ENCODE results near the gene RAMP2. TPM values are rescaled to one million over a fixed set of nuclear protein-coding genes. Genes with fewer than 3 reads are reported as not detected.

The RAMP2 gene
- total and polyA plus RNA-seq, 2 experiments from 2014 or later = 8.8 to 29.5 TPM

DNA sequence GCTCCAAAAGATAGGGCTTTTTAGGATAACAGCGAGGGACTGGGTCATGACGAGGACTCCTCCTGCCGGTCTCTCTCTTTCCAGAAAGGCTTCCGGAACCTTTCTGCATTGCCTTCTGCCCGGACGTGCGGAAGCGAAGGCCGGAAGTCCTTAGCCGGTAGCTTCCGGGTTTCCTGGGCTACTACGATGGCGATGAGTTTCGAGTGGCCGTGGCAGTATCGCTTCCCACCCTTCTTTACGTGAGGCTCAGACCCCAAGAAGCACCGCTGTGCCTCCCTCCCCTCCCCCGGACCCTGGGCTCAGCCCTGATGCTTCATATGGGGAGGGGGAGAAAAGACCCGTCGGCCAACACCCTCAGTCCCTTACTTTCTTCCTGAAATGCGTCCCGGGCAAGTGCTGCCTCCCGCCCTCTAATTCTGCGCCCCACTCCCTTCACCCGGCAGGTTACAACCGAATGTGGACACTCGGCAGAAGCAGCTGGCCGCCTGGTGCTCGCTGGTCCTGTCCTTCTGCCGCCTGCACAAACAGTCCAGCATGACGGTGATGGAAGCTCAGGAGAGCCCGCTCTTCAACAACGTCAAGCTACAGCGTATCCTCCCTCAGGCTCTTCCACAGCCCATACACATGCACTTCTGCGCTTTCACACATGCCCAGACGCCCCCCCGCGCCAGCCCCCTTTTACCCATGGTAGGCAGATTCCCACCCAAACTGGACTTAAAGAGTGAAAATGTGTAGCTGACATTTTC is 12.4 kb downstream of the RAMP2 start, which contains the start of gene VPS25:
TSS of gene VPS25 (plus strand) at position 160 of the 746 bp plus-strand sequence. CDS start at position 187, 27 bp downstream.
- Histone ChIP-seq H3K4me2 (peak within 1 kb of the TSS; percentile 95), H3K79me2 (replicated peaks; ENCODE audit: insufficient read depth) (0 out of 2 replicates have a peak, but pooled peaks cover 6% of the 10 kb centered on the region), H3F3A (replicated peaks; ENCODE audit: low read depth) (no peaks in the 10 kb centered on the region), H3K4me1 (ENCODE audit: insufficient read depth) (0 out of 2 replicates have a peak, but pooled peaks cover 5% of the 10 kb centered on the region), H3K27me3 (ENCODE audit: insufficient read depth) (no peaks in the 10 kb centered on the region), H3K36me3 (ENCODE audit: insufficient read depth) (peaks cover 9% of the 10 kb centered on the region; the same call in 1 of the 2 replicates), H3K9me2 (ENCODE audit: insufficient read depth) (no peaks in the 10 kb centered on the region), H2AFZ (peak within 1 kb of the TSS; percentile 99), H3K4me3 (peak within 1 kb of the TSS; percentile 97), H4K20me1 (replicated peaks; ENCODE audit: insufficient read depth) (no peaks in the 10 kb centered on the region), H3K27ac (ENCODE audit: low read depth) (peak within 1 kb of the TSS; percentile 73)
- no peaks in the 10 kb centered on the region for H3K9me3 Mint-ChIP-seq
- TF ChIP-seq ZNF331 (CRISPR knock-in tag; IDR thresholded peaks at IDR 0.05; ENCODE audit: low read depth) = no peak
- TF ChIP-seq EZH2 (IDR thresholded peaks at IDR 0.05; ENCODE audit: low read depth, unreplicated experiment) = no peak
- TF ChIP-seq, protein P1, sequence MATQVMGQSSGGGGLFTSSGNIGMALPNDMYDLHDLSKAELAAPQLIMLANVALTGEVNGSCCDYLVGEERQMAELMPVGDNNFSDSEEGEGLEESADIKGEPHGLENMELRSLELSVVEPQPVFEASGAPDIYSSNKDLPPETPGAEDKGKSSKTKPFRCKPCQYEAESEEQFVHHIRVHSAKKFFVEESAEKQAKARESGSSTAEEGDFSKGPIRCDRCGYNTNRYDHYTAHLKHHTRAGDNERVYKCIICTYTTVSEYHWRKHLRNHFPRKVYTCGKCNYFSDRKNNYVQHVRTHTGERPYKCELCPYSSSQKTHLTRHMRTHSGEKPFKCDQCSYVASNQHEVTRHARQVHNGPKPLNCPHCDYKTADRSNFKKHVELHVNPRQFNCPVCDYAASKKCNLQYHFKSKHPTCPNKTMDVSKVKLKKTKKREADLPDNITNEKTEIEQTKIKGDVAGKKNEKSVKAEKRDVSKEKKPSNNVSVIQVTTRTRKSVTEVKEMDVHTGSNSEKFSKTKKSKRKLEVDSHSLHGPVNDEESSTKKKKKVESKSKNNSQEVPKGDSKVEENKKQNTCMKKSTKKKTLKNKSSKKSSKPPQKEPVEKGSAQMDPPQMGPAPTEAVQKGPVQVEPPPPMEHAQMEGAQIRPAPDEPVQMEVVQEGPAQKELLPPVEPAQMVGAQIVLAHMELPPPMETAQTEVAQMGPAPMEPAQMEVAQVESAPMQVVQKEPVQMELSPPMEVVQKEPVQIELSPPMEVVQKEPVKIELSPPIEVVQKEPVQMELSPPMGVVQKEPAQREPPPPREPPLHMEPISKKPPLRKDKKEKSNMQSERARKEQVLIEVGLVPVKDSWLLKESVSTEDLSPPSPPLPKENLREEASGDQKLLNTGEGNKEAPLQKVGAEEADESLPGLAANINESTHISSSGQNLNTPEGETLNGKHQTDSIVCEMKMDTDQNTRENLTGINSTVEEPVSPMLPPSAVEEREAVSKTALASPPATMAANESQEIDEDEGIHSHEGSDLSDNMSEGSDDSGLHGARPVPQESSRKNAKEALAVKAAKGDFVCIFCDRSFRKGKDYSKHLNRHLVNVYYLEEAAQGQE (IDR thresholded peaks at IDR 0.05; ENCODE audit: unreplicated experiment) = peak; percentile 6
- peak; percentile 64 for TF ChIP-seq CREB1 (CRISPR knock-in tag; IDR thresholded peaks at IDR 0.05; ENCODE audit: low read depth)
- peak; percentile 91 for TF ChIP-seq POLR2AphosphoS5 (IDR thresholded peaks at IDR 0.05; ENCODE audit: low read depth)
- TF ChIP-seq STAT1 (IDR thresholded peaks at IDR 0.05; ENCODE audit: unreplicated experiment) = no peak
- TF ChIP-seq, protein P2, sequence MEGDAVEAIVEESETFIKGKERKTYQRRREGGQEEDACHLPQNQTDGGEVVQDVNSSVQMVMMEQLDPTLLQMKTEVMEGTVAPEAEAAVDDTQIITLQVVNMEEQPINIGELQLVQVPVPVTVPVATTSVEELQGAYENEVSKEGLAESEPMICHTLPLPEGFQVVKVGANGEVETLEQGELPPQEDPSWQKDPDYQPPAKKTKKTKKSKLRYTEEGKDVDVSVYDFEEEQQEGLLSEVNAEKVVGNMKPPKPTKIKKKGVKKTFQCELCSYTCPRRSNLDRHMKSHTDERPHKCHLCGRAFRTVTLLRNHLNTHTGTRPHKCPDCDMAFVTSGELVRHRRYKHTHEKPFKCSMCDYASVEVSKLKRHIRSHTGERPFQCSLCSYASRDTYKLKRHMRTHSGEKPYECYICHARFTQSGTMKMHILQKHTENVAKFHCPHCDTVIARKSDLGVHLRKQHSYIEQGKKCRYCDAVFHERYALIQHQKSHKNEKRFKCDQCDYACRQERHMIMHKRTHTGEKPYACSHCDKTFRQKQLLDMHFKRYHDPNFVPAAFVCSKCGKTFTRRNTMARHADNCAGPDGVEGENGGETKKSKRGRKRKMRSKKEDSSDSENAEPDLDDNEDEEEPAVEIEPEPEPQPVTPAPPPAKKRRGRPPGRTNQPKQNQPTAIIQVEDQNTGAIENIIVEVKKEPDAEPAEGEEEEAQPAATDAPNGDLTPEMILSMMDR (conservative IDR thresholded peaks at IDR 0.05; ENCODE audit: low read depth in 2 of 2) = peak in 1 of 2 experiments; percentile 32; a peak in 2 of 4 replicates
- TF ChIP-seq NANOG (IDR thresholded peaks at IDR 0.05; ENCODE audit: borderline replicate concordance) = no peak
- no peak for TF ChIP-seq ZNF114 (CRISPR knock-in tag; IDR thresholded peaks at IDR 0.05)
- TF ChIP-seq JUNB (IDR thresholded peaks at IDR 0.05; ENCODE audit: unreplicated experiment) = no peak
- TF ChIP-seq, protein P3, sequence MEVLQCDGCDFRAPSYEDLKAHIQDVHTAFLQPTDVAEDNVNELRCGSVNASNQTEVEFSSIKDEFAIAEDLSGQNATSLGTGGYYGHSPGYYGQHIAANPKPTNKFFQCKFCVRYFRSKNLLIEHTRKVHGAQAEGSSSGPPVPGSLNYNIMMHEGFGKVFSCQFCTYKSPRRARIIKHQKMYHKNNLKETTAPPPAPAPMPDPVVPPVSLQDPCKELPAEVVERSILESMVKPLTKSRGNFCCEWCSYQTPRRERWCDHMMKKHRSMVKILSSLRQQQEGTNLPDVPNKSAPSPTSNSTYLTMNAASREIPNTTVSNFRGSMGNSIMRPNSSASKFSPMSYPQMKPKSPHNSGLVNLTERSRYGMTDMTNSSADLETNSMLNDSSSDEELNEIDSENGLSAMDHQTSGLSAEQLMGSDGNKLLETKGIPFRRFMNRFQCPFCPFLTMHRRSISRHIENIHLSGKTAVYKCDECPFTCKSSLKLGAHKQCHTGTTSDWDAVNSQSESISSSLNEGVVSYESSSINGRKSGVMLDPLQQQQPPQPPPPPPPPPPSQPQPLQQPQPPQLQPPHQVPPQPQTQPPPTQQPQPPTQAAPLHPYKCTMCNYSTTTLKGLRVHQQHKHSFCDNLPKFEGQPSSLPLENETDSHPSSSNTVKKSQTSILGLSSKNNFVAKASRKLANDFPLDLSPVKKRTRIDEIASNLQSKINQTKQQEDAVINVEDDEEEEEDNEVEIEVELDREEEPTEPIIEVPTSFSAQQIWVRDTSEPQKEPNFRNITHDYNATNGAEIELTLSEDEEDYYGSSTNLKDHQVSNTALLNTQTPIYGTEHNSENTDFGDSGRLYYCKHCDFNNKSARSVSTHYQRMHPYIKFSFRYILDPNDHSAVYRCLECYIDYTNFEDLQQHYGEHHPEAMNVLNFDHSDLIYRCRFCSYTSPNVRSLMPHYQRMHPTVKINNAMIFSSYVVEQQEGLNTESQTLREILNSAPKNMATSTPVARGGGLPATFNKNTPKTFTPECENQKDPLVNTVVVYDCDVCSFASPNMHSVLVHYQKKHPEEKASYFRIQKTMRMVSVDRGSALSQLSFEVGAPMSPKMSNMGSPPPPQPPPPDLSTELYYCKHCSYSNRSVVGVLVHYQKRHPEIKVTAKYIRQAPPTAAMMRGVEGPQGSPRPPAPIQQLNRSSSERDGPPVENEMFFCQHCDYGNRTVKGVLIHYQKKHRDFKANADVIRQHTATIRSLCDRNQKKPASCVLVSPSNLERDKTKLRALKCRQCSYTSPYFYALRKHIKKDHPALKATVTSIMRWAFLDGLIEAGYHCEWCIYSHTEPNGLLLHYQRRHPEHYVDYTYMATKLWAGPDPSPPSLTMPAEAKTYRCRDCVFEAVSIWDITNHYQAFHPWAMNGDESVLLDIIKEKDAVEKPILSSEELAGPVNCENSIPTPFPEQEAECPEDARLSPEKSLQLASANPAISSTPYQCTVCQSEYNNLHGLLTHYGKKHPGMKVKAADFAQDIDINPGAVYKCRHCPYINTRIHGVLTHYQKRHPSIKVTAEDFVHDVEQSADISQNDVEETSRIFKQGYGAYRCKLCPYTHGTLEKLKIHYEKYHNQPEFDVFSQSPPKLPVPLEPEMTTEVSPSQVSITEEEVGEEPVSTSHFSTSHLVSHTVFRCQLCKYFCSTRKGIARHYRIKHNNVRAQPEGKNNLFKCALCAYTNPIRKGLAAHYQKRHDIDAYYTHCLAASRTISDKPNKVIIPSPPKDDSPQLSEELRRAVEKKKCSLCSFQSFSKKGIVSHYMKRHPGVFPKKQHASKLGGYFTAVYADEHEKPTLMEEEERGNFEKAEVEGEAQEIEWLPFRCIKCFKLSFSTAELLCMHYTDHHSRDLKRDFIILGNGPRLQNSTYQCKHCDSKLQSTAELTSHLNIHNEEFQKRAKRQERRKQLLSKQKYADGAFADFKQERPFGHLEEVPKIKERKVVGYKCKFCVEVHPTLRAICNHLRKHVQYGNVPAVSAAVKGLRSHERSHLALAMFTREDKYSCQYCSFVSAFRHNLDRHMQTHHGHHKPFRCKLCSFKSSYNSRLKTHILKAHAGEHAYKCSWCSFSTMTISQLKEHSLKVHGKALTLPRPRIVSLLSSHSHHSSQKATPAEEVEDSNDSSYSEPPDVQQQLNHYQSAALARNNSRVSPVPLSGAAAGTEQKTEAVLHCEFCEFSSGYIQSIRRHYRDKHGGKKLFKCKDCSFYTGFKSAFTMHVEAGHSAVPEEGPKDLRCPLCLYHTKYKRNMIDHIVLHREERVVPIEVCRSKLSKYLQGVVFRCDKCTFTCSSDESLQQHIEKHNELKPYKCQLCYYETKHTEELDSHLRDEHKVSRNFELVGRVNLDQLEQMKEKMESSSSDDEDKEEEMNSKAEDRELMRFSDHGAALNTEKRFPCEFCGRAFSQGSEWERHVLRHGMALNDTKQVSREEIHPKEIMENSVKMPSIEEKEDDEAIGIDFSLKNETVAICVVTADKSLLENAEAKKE (CRISPR knock-in tag; IDR thresholded peaks at IDR 0.05) = no peak
- TF ChIP-seq EZH2phosphoT487 (IDR thresholded peaks at IDR 0.05; ENCODE audit: unreplicated experiment) = no peak
- peak; percentile 74; the same call in 1 of the 2 replicates for TF ChIP-seq ETS1 (IDR thresholded peaks at IDR 0.05)
- DNase-seq (ENCODE audit: low spot score) = peak; percentile 89
- H3K36me3 Mint-ChIP-seq (ENCODE audit: low read depth) = peaks cover 35% of the 10 kb centered on the region
- ATAC-seq = peak; percentile 99
- H3K4me3 Mint-ChIP-seq = peak within 1 kb of the TSS; percentile 98
- H3K27ac Mint-ChIP-seq = peak within 1 kb of the TSS; percentile 94
- peaks cover 15% of the 10 kb centered on the region for H3K27me3 Mint-ChIP-seq (ENCODE audit: insufficient read depth, low read depth, poor library complexity)
- peaks cover 11% of the 10 kb centered on the region for H3K4me1 Mint-ChIP-seq
